A673 (cell line): ENCODE data around the gene PBX1.

Experiments
- CTCF ChIP-seq: fragments of 300-800, 200-600 bp; sonication (generic); conservative IDR thresholded peaks from 2 replicates; pipeline ENCODE4 v1.5.1; 2017; ENCODE audit warnings: low read depth, mild to moderate bottlenecking, antibody characterized with exemption, low read length, moderate library complexity, mixed read lengths
- EZH2 ChIP-seq: fragments of 200-600 bp; sonication (generic); IDR thresholded peaks from 2 replicates; pipeline ENCODE4 v1.6.1; 2017; ENCODE audit warnings: borderline replicate concordance, low read depth, mild to moderate bottlenecking, mixed read lengths, antibody characterized with exemption, low read length; ENCODE audit not compliant: poor library complexity, severe bottlenecking

- TF ChIP-seq CTCF (no peak), EZH2 (no peak)
Measured at GRCh38 chr1:164671966-164672571, 113.1 kb downstream of the PBX1 start.
